Left lung (tissue), 10 donors: Measurements from ENCODE around the gene ERCC1. TPM values are rescaled to one million over a fixed set of nuclear protein-coding genes. Genes with fewer than 3 reads are reported as not detected.

Source experiments
- ATAC-seq: fragments of 200-7000 bp; cut with Tn5 transposase; one replicate; pipeline ENCODE4 v1.9.1; 2020; ENCODE audit warnings: moderate library complexity
- DNase-seq, 4 donors: peaks; one replicate each; pipeline ENCODE4 v3.0.0-alpha.2; 2013 to 2020
- H3K27ac ChIP-seq, 2 donors: fragments of 200-600 bp; sonication (generic) in 1 of 2; one replicate each; pipeline versions ENCODE4 v1.5.0 to v1.8.0; 2020 to 2021
- H3K27me3 ChIP-seq, 2 donors: fragments of 200-600 bp; sonication (generic) in 1 of 2; one replicate each; pipeline versions ENCODE4 v1.5.0 to v1.8.0; 2020 to 2021
- H3K36me3 ChIP-seq, 2 donors: fragments of 200-600 bp; sonication (generic) in 1 of 2; one replicate each; pipeline versions ENCODE4 v1.5.0 to v1.8.0; 2020 to 2021
- H3K4me1 ChIP-seq, 2 donors: fragments of 200-600 bp; one replicate each; pipeline ENCODE4 v1.8.0; 2021
- H3K4me3 ChIP-seq, 2 donors: fragments of 200-600 bp; sonication (generic) in 1 of 2; one replicate each; pipeline versions ENCODE4 v1.5.0 to v1.8.0; 2020 to 2021; ENCODE audit warnings: mild to moderate bottlenecking in 1 of 2
- H3K9me3 ChIP-seq, 2 donors: fragments of 200-600 bp; sonication (generic) in 1 of 2; one replicate each; pipeline versions ENCODE4 v1.5.0 to v1.8.0; 2020 to 2021
- CTCF ChIP-seq, 2 donors: fragments of 200-600 bp; sonication (generic) in 1 of 2; IDR thresholded peaks; one replicate each; pipeline versions ENCODE4 v1.5.0 to v1.8.0; 2021; ENCODE audit warnings: antibody characterized with exemption in 2 of 2
- intact Hi-C, 2 donors: fragments of 100-400 bp; cut with DNase I; formaldehyde crosslinking; loops; one replicate each; pipeline versions ENCODE4 v1.11.2 to v1.14.2; 2022
- polyA plus RNA-seq, 6 donors: library from polyadenylated mRNA; unstranded; fragments of 120-200 nt; gene quantifications; one replicate each; pipeline ENCODE4 v1.2.1, GENCODE V29; 2013; ENCODE audit not compliant: insufficient read length in 6 of 6
- total RNA-seq, 2 donors: library from RNA; stranded (reverse); fragmentation: NEBNext Ultra II Directional; extraction: Animal tissue kit (Norgen Biotek cat#: 25700); gene quantifications; one replicate each; pipeline ENCODE4 v1.2.1, GENCODE V29; 2021
- donor health status: DM: no; HTN: yes; CAD: no.
- donor health status: DM: no; HTN: no; CAD: no.

ERCC1 gene
- total and polyA plus RNA-seq, 8 donors: 56.1 to 108 (median 85.1) TPM

GRCh38 chr19:45406226-45407090, 17.3 kb downstream of the ERCC1 start, which contains the start of gene POLR1G:
Gene POLR1G, plus strand, starts transcription at chr19:45406644. Its CDS starts 53 bp downstream, at chr19:45406697.
- Histone ChIP-seq H3K27me3 (peaks cover 0 to 41% of the 10 kb centered on the region in 2 donors), H3K9me3 (no peaks in the 10 kb centered on the region), H3K4me3 (peak within 1 kb of the TSS; percentile 70 to 89), H3K4me1 (peaks cover 30 to 62% of the 10 kb centered on the region in 2 donors), H3K27ac (peak within 1 kb of the TSS; percentile 92 to 95), H3K36me3 (peaks cover 0 to 7% of the 10 kb centered on the region in 2 donors)
- ATAC-seq (peak; percentile 68), DNase-seq (peak; percentile 82 to 90 (median 84))
- intact Hi-C loops: no loop called here
- TF ChIP-seq CTCF (IDR thresholded peaks at IDR 0.05): no peak

- ATAC-seq (peak; percentile 80), DNase-seq (peak; percentile 81 to 94 (median 88))
- Histone ChIP-seq H3K36me3 (peaks cover 0 to 7% of the 10 kb centered on the region in 2 donors), H3K9me3 (no peaks in the 10 kb centered on the region), H3K27me3 (peaks cover 0 to 41% of the 10 kb centered on the region in 2 donors), H3K4me1 (peaks cover 30 to 62% of the 10 kb centered on the region in 2 donors), H3K4me3 (peak overlapping the region; percentile 70 to 89), H3K27ac (peak overlapping the region; percentile 92 to 95)
- intact Hi-C loops: no loop called here
- TF ChIP-seq CTCF (IDR thresholded peaks at IDR 0.05): no peak
Measured at GRCh38 chr19:45405435-45406225, 18.1 kb downstream of the ERCC1 start.

- H3K36me3 ChIP-seq: peaks cover 0 to 7% of the 10 kb centered on the region in 2 donors
- no peak for TF ChIP-seq CTCF (IDR thresholded peaks at IDR 0.05)
- H3K27ac ChIP-seq: peak within 1 kb of the TSS; percentile 92 to 95
- intact Hi-C loops: no loop called here
- H3K4me3 ChIP-seq: peak within 1 kb of the TSS; percentile 70 to 89
- ATAC-seq: peak; percentile 79
- H3K9me3 ChIP-seq: no peaks in the 10 kb centered on the region
- H3K27me3 ChIP-seq: peaks cover 0 to 41% of the 10 kb centered on the region in 2 donors
- peak; percentile 43 to 93 (median 88) for DNase-seq
- peaks cover 30 to 62% of the 10 kb centered on the region in 2 donors for H3K4me1 ChIP-seq
Measured at GRCh38 chr19:45404557-45405434, 18.9 kb downstream of the ERCC1 start, which contains the start of gene PPP1R13L. Gene PPP1R13L, minus strand, starts transcription at chr19:45405069. Its CDS starts 6,751 bp downstream, at chr19:45398318.

GRCh38 chr19:45403781-45404556, 19.7 kb downstream of the ERCC1 start:
- ATAC-seq (peak; percentile 8), DNase-seq (peak in 3 of 4 donors; percentile 61 to 85 (median 67))
- Histone ChIP-seq H3K27me3 (peaks cover 0 to 41% of the 10 kb centered on the region in 2 donors), H3K27ac (peak overlapping the region; percentile 92 to 95), H3K4me1 (peaks cover 30 to 64% of the 10 kb centered on the region in 2 donors), H3K4me3 (peak overlapping the region; percentile 70 to 89), H3K9me3 (no peaks in the 10 kb centered on the region), H3K36me3 (peaks cover 0 to 2% of the 10 kb centered on the region in 2 donors)
- peak; percentile 28 to 39 for TF ChIP-seq CTCF (IDR thresholded peaks at IDR 0.05)
- intact Hi-C loops: no loop called here
